GM21447 (cell line): Measurements from ENCODE around the gene ORAI1.
"Not testable (repeated sequence)": the region's sequence is repeated elsewhere in the genome, so short reads cannot be mapped to it uniquely, and the experiment has no call there.

Experiments
- ATAC-seq: cut with Tn5 transposase; IDR thresholded peaks from one replicate; pipeline ENCODE4 v1.9.1; 2021; ENCODE audit not compliant: unreplicated experiment

The ORAI1 gene

DNA sequence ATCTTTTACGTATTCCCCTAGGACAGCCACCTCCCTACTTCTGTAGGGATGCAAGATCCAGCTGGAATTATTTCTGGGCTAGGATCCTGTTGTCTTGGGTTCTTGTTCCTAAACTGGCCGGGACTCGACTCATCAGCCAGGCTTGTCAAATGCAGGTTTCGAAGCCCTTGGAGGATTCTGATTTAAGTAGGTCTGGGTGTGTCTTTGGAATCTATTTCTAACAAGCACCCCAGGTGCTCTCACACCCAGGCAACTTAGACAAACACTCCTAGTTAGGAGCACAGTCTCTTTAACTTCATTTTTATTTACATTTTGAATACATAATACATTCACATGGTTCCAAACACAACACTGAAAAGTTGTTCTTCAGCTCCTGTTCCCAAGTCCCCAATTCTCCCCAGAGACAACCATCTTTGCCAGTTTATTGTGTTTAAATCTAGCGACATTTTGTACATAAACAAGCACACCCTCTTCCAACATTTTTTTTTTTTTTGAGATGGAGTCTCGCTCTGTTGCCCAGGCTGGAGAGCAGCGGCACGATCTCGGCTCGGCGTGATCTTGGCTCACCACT, 22.2 kb downstream of the ORAI1 start:
- ATAC-seq = no peak

- ATAC-seq = no peak
Observed at GRCh38 chr12:121649322-121649721, 23.0 kb downstream of the ORAI1 start.

- ATAC-seq = no peak
Observed at GRCh38 chr12:121649819-121650353, 23.6 kb downstream of the ORAI1 start.

GRCh38 chr12:121651320-121651719, 25.0 kb downstream of the ORAI1 start:
- no peak for ATAC-seq

DNA sequence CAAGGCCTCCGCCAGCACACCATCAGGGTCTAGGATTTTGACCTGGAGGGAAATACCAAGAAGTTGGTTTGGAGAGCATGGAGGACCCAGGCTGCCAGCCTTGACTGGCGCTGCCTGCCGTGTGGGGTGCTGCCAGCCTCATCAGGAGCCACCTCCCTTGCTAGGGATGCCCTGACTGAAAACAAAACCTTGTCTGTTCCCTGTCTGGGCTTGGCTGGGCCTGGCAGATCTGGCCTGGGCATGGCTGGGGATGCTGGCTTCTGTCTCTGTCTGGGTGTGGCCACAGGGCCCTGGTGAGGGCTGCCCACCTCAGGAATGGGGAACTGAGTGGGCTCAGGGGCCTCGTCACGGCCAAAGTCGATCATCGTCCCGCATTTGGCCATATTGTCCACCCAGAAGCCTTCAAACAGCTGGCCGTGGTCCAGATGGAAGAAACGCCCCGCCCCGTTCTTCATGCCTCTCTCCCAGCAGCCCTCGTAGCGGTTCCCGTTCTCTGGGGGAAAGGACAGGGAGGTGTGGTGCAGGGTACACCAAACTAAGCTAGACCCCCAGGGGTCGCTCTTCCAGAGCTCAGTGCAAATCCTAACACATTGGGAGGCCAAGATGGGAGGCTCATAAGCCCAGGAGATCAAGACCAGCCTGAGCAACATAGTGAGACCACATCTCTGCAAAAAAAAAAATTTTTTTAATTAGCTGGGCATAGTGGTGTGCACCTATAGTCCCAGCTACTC, 26.6 kb downstream of the ORAI1 start:
- ATAC-seq = no peak

DNA sequence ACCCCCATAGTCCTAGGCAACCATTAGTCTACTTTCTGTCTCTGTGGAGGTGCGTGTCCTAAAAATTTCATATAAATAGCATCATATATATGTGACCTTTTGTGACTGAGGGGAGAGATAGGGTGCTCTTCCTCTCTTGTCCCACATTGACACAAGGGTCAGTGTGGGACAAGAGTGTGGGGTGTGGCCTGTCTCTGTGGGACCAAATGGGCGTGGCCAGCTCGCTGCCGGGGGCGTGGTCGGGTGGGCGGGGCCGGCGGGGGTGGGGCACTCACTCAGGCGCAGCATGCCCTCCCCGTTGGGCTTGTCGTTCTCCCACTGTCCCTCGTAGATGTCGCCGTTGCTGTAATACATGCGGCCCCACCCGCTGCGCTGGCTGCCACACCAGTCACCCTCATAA, 27.7 kb downstream of the ORAI1 start:
- ATAC-seq = no peak

- no peak for ATAC-seq
Observed at GRCh38 chr12:121656122-121656521, 29.8 kb downstream of the ORAI1 start.

- no peak for ATAC-seq
Observed at GRCh38 chr12:121657305-121658008, 31.1 kb downstream of the ORAI1 start.

DNA sequence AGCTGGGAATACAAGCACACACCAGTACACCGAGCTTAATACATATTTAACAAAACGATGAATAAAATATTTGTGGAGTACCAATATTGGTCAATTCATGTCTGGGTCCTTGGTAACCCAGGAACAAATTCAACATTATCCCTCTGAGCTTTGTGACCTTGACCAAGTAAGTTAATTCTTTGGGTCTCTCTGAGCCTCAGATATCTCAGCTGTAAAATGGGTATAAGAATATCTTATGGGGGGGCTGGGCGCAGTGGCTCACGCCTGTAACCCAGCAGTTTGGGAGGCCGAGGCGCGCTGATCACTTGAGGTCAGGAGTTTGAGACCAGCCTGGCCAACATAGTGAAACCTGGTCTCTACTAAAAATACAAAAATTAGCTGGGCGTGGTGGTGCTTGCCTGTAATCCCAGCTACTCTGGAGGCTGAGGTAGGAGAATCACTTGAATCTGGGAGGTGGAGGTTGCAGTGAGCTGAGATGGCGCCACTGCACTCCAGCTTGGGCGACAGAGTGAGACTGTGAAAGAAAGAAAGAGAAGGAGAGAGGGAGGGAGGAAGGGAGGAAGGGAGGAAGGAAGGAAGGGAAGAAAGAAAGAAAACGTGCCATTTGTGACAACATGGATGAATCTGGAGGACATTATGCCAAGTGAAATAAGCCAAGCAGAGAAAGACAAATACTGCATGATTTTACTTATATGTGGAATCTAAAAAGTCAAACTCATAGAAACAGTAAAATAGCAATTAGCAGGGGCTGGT, 35.2 kb downstream of the ORAI1 start:
- ATAC-seq = not testable (repeated sequence)

DNA sequence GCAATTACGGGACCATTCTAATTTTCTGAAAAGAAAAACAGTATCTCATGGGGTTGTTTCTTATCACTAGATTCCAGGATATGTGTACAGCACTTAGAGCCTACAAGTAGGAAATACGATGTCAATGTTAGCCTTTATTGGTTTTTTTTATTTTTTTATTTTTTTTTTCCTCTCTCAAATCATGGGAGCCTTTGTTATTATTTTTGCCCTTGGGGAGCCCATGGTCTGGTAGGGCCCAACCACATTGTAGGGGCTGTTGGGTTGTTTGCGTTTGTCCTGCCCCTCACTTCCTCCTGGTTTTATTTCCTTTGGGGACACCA, 37.2 kb downstream of the ORAI1 start:
- ATAC-seq = no peak

- ATAC-seq = not testable (repeated sequence)
Observed at GRCh38 chr12:121666829-121667228, 40.5 kb downstream of the ORAI1 start.

DNA sequence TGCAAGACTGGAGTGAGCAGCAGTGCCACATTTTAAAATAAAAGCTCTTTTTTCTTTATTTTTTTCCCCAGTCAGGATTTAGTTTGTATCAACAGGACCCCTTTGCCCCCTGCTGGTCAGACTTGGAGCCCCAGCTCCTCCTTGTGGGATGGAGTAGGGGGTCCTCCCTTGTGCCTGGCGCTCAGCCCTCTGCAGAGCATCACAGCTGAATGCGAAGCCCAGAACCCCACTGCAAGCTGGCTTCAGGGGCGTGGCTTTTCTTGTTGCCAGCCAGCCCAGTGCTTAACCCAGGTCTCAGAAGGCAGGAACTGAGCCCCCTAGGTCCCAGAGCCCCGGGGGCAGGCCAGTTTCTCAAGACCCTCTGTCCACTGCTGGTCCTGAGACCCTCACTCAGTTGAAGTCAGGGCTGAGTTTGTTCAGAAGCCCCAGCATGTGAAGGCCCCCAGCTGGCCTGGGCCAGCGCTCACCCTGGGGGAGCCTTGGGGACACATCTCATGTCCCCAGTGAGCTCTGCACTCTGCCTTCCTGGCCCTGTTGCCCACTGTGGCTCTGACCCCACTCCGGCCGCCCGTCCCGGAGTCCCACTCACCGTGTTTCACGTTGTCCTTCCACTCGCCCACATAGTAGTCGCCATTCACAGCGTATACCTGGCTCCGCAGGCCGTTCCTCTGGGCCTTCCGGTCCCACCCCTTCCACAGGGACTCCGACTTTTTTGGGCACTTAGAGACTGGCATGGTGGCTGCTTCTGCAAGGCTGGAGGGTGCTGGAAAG, 42.6 kb downstream of the ORAI1 start:
- no peak for ATAC-seq

DNA sequence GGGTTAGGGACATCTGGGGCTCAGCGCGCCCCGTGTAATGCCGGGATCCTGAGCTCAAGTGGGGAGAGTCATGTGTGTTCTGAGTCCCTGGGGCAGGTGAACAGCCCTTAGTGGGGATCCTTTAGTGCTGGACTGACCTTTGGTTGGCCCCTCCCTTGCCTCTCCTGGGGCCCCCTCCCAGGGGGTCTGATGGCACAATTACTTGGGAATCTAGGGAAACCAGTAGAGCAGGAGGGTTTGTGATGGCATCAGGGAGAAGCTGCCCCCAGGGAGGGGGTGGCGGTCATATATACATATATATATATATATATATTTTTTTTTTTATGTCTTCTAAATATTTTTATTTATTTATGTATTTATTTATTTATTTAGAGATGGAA, 43.2 kb downstream of the ORAI1 start, which contains the start of gene MORN3:
MORN3 (minus strand) TSS at position 134 of the 380 bp plus-strand sequence. CDS start 171 bp downstream, outside the sequence.
- no peak for ATAC-seq

GRCh38 chr12:121673013-121673511, 46.7 kb downstream of the ORAI1 start:
- ATAC-seq = no peak

GRCh38 chr12:121676190-121676589, 49.9 kb downstream of the ORAI1 start:
- ATAC-seq = no peak

GRCh38 chr12:121678305-121678704, 52.0 kb downstream of the ORAI1 start:
- no peak for ATAC-seq

GRCh38 chr12:121678716-121679300, 52.5 kb downstream of the ORAI1 start:
- ATAC-seq = no peak

- not testable (repeated sequence) for ATAC-seq
Observed at GRCh38 chr12:121679661-121680197, 53.4 kb downstream of the ORAI1 start.

DNA sequence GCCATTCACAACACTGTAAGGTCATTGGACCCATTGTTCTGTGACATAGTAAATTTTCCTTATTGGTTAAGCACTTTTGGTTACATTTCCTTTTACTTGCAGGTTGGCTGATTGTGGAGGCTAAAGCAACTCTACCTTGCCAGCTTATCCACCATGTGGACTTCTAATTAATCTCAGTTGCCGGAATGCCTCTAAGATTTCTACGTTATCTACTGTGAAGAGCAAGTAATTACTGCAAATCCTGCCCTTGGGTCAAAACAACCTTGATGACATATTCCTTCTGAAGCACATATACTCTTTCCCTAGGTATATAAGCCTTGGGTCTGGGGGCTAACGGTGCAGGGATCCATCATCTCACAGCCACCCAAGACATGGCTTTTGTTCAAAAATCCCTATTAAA, 62.6 kb downstream of the ORAI1 start:
- no peak for ATAC-seq

DNA sequence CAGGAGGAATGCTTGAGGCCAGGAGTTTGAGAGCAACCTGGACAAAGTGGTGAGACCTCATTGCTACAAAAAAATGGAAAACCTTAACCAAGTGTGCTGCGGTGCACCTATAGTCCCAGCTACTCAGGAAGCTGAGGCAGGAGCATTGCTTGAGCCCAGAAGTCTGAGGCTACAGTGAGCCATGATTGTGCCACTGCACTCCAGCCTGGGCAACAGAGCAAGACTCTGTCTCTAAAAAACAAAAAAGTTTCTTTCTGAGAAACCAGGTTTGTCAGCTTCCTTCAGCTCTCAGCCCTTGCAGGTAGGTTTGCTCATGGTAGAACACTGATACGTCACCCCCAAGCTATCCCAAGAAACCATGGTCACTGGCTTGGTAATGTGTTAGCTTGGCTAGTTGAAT, 63.1 kb downstream of the ORAI1 start:
- no peak for ATAC-seq
